Trophoblast cell (in vitro differentiated cells and primary cell): ENCODE data around the gene USP1.

Experiments
- DNase-seq, 2 donors: peaks; one replicate each; pipeline ENCODE4 v3.0.0-alpha.2; 2016
- H2AFZ ChIP-seq: 2 replicates; pipeline ENCODE4 v1.6.1; 2013; ENCODE audit warnings: low read length, moderate library complexity, mild to moderate bottlenecking; ENCODE audit not compliant: insufficient read depth, poor library complexity
- H2AK5ac ChIP-seq: 2 replicates; pipeline ENCODE4 v1.6.1; 2013; ENCODE audit warnings: mild to moderate bottlenecking, low read length
- H2BK120ac ChIP-seq: 2 replicates; pipeline ENCODE4 v1.6.1; 2013; ENCODE audit warnings: low read length, mild to moderate bottlenecking, moderate library complexity; ENCODE audit not compliant: insufficient read depth, poor library complexity
- H2BK12ac ChIP-seq: 2 replicates; pipeline ENCODE4 v1.6.1; 2013; ENCODE audit warnings: mild to moderate bottlenecking, low read length, moderate library complexity
- H2BK5ac ChIP-seq: 2 replicates; pipeline ENCODE4 v1.6.1; 2013; ENCODE audit warnings: low read length, low read depth, moderate library complexity, mild to moderate bottlenecking; ENCODE audit not compliant: poor library complexity
- H3K14ac ChIP-seq: 2 replicates; pipeline ENCODE4 v1.6.1; 2013; ENCODE audit warnings: mild to moderate bottlenecking, low read length
- H3K18ac ChIP-seq: 2 replicates; pipeline ENCODE4 v1.6.1; 2013; ENCODE audit warnings: mild to moderate bottlenecking, low read length
- H3K23ac ChIP-seq: 2 replicates; pipeline ENCODE4 v1.6.1; 2013; ENCODE audit warnings: low read length
- H3K27ac ChIP-seq: 2 replicates; pipeline ENCODE4 v1.5.1; 2013; ENCODE audit warnings: low read depth, mild to moderate bottlenecking, inconsistent platforms, low read length, moderate library complexity
- H3K27me3 ChIP-seq: 2 replicates; pipeline ENCODE4 v1.6.1; 2013; ENCODE audit warnings: inconsistent platforms, mild to moderate bottlenecking, low read length, moderate library complexity; ENCODE audit not compliant: insufficient read depth
- H3K36me3 ChIP-seq, 2 experiments: 1 replicate in 1 of 2; 2 replicates in 1 of 2; pipeline ENCODE4 v1.6.1; 2013; ENCODE audit warnings: low read length in 2 of 2, mild to moderate bottlenecking in 2 of 2, moderate library complexity in 1 of 2; ENCODE audit not compliant: insufficient read depth in 2 of 2, control insufficient read depth in 1 of 2
- H3K4ac ChIP-seq: 2 replicates; pipeline ENCODE4 v1.6.1; 2013; ENCODE audit warnings: low read depth, mild to moderate bottlenecking, low read length, moderate library complexity
- H3K4me1 ChIP-seq, 2 experiments: 1 replicate in 1 of 2; 2 replicates in 1 of 2; pipeline ENCODE4 v1.6.1; 2013; ENCODE audit warnings: low read length in 2 of 2, mild to moderate bottlenecking in 2 of 2, moderate library complexity in 1 of 2; ENCODE audit not compliant: insufficient read depth in 2 of 2, control insufficient read depth in 1 of 2
- H3K4me2 ChIP-seq: 2 replicates; pipeline ENCODE4 v1.6.1; 2013; ENCODE audit warnings: inconsistent platforms, mild to moderate bottlenecking, low read length, moderate library complexity
- H3K4me3 ChIP-seq: 2 replicates; pipeline ENCODE4 v1.5.1; 2013; ENCODE audit warnings: mild to moderate bottlenecking, low read depth, low read length, inconsistent platforms
- H3K79me1 ChIP-seq: one replicate; pipeline ENCODE4 v1.6.1; 2013; ENCODE audit warnings: low read length
- H3K79me2 ChIP-seq: 2 replicates; pipeline ENCODE4 v1.6.1; 2013; ENCODE audit warnings: low read length, mild to moderate bottlenecking; ENCODE audit not compliant: control insufficient read depth, insufficient read depth, poor library complexity
- H3K9ac ChIP-seq: 2 replicates; pipeline ENCODE4 v1.6.1; 2013; ENCODE audit warnings: mild to moderate bottlenecking, low read length
- H3K9me3 ChIP-seq: 2 replicates; pipeline ENCODE4 v1.6.1; 2013; ENCODE audit warnings: low read depth, mild to moderate bottlenecking, control low read depth, inconsistent platforms, low read length; ENCODE audit not compliant: insufficient read depth
- H4K12ac ChIP-seq: 2 replicates; pipeline ENCODE4 v1.6.1; 2013; ENCODE audit warnings: low read depth, mild to moderate bottlenecking, low read length, moderate library complexity
- H4K8ac ChIP-seq: 2 replicates; pipeline ENCODE4 v1.6.1; 2013; ENCODE audit warnings: low read depth, mild to moderate bottlenecking, low read length, moderate library complexity
- H4K91ac ChIP-seq: one replicate; pipeline ENCODE4 v1.6.1; 2013; ENCODE audit warnings: low read depth, mild to moderate bottlenecking, low read length, moderate library complexity
- WGBS: extraction: QIAGEN DNeasy Blood & Tissue Kit; methylation state at CpG from one replicate; pipeline ENCODE4 v1.1.7; 2013; ENCODE audit warnings: missing lambda C conversion rate; ENCODE audit not compliant: insufficient read length, insufficient coverage; ENCODE audit errors: extremely low coverage; 5-methylcytosine and 5-hydroxymethylcytosine counted together

Gene USP1

GRCh38 chr1:62426237-62426636 is 10.6 kb upstream of the USP1 start:
- DNase-seq: peak in 1 of 2 donors; percentile 17
- Histone ChIP-seq H4K12ac (no peak overlapping the region), H3K79me1 (no peaks in the 10 kb centered on the region), H2BK120ac (no peak overlapping the region), H3K4me3 (no peak overlapping the region), H3K9me3 (no peaks in the 10 kb centered on the region), H3K79me2 (no peaks in the 10 kb centered on the region), H3K4me1 (no peaks in the 10 kb centered on the region), H2AK5ac (no peak overlapping the region), H2BK5ac (no peak overlapping the region), H4K8ac (no peak overlapping the region), H3K4ac (no peak overlapping the region), H3K4me2 (no peak overlapping the region), H2BK12ac (no peak overlapping the region), H2AFZ (no peak overlapping the region), H3K27me3 (no peaks in the 10 kb centered on the region), H3K36me3 (no peaks in the 10 kb centered on the region), H3K23ac (no peak overlapping the region), H4K91ac (no peak overlapping the region), H3K9ac (no peak overlapping the region), H3K14ac (no peak overlapping the region), H3K27ac (no peak overlapping the region), H3K18ac (no peak overlapping the region)
- WGBS: no CpG with 5 or more reads among the region's 3 CpGs

- H2AK5ac ChIP-seq: no peak overlapping the region
- no peak overlapping the region for H2BK120ac ChIP-seq
- no peak overlapping the region for H3K9ac ChIP-seq
- H3K18ac ChIP-seq: no peak overlapping the region
- H3K4ac ChIP-seq: no peak overlapping the region
- H2BK5ac ChIP-seq: no peak overlapping the region
- WGBS: no CpG with 5 or more reads among the region's 1 CpG
- no peak overlapping the region for H3K4me2 ChIP-seq
- H3K79me1 ChIP-seq: no peaks in the 10 kb centered on the region
- no peak overlapping the region for H4K8ac ChIP-seq
- H3K79me2 ChIP-seq: no peaks in the 10 kb centered on the region
- no peaks in the 10 kb centered on the region for H3K36me3 ChIP-seq
- H3K27me3 ChIP-seq: no peaks in the 10 kb centered on the region
- no peak overlapping the region for H3K23ac ChIP-seq
- no peak overlapping the region for H2AFZ ChIP-seq
- H3K9me3 ChIP-seq: no peaks in the 10 kb centered on the region
- no peak overlapping the region for H3K4me3 ChIP-seq
- no peak overlapping the region for H3K27ac ChIP-seq
- no peak overlapping the region for H2BK12ac ChIP-seq
- H4K12ac ChIP-seq: no peak overlapping the region
- H3K14ac ChIP-seq: no peak overlapping the region
- H3K4me1 ChIP-seq: no peaks in the 10 kb centered on the region
- H4K91ac ChIP-seq: no peak overlapping the region
- DNase-seq: no peak
These were observed 10.1 kb upstream of the USP1 start for GRCh38 chr1:62426794-62427193.

GRCh38 chr1:62428351-62428750 is 8.5 kb upstream of the USP1 start:
- Histone ChIP-seq H3K14ac (no peak overlapping the region), H4K8ac (no peak overlapping the region), H3K27me3 (no peaks in the 10 kb centered on the region), H2BK12ac (no peak overlapping the region), H2AK5ac (no peak overlapping the region), H3K4me3 (no peak overlapping the region), H2BK120ac (no peak overlapping the region), H3K79me2 (no peaks in the 10 kb centered on the region), H4K91ac (no peak overlapping the region), H3K27ac (no peak overlapping the region), H3K4me2 (no peak overlapping the region), H3K23ac (no peak overlapping the region), H3K36me3 (no peaks in the 10 kb centered on the region), H3K79me1 (no peaks in the 10 kb centered on the region), H3K4ac (no peak overlapping the region), H3K9ac (no peak overlapping the region), H2AFZ (no peak overlapping the region), H4K12ac (no peak overlapping the region), H3K4me1 (no peaks in the 10 kb centered on the region), H3K18ac (no peak overlapping the region), H3K9me3 (no peaks in the 10 kb centered on the region), H2BK5ac (no peak overlapping the region)
- no peak for DNase-seq
- WGBS: no CpG with 5 or more reads among the region's 4 CpGs

- H3K4me1 ChIP-seq: no peaks in the 10 kb centered on the region
- H3K9ac ChIP-seq: no peak overlapping the region
- no peak overlapping the region for H4K12ac ChIP-seq
- H2BK5ac ChIP-seq: no peak overlapping the region
- H3K36me3 ChIP-seq: no peaks in the 10 kb centered on the region
- H2AFZ ChIP-seq: no peak overlapping the region
- H3K79me1 ChIP-seq: no peaks in the 10 kb centered on the region
- no peaks in the 10 kb centered on the region for H3K79me2 ChIP-seq
- no peak overlapping the region for H4K91ac ChIP-seq
- H3K14ac ChIP-seq: no peak overlapping the region
- H3K18ac ChIP-seq: no peak overlapping the region
- H2BK12ac ChIP-seq: no peak overlapping the region
- no peak overlapping the region for H3K4me3 ChIP-seq
- no peak for DNase-seq
- no peak overlapping the region for H3K4me2 ChIP-seq
- no peak overlapping the region for H3K23ac ChIP-seq
- H2BK120ac ChIP-seq: no peak overlapping the region
- H3K27me3 ChIP-seq: no peaks in the 10 kb centered on the region
- peaks cover 1% of the 10 kb centered on the region for H3K9me3 ChIP-seq
- H4K8ac ChIP-seq: no peak overlapping the region
- no peak overlapping the region for H3K27ac ChIP-seq
- no CpG with 5 or more reads among the region's 2 CpGs for WGBS
- H2AK5ac ChIP-seq: no peak overlapping the region
- H3K4ac ChIP-seq: no peak overlapping the region
These were observed 7.3 kb upstream of the USP1 start for GRCh38 chr1:62429581-62429980.
